ENCODE data around the gene KCNN4.
"Not testable (repeated sequence)": the region's sequence is repeated elsewhere in the genome, so short reads cannot be mapped to it uniquely, and the experiment has no call there.

Gene KCNN4

GRCh38 chr19:43780706-43781525, at the start of gene KCNN4:
Gene KCNN4 (minus strand): TSS chr19:43780973. CDS start chr19:43780861, 112 bp downstream.
- H3K4me3 ChIP-seq = peak within 1 kb of the TSS; percentile 15 to 47 (median 27)
- peak within 1 kb of the TSS in 20 of 21 experiments; percentile 18 to 86 (median 72) for H3K27ac ChIP-seq

- H3K27ac ChIP-seq = peak within 1 kb of the TSS in 18 of 21 experiments; percentile 32 to 81 (median 76)
- peak within 1 kb of the TSS; percentile 44 to 76 (median 61) for H3K4me3 ChIP-seq
Observed at GRCh38 chr19:43826787-43827754, 46.3 kb upstream of the KCNN4 start, which contains the start of gene ZNF283. Gene ZNF283 (plus strand): TSS chr19:43827321. CDS start chr19:43833505, 6,184 bp downstream.

DNA sequence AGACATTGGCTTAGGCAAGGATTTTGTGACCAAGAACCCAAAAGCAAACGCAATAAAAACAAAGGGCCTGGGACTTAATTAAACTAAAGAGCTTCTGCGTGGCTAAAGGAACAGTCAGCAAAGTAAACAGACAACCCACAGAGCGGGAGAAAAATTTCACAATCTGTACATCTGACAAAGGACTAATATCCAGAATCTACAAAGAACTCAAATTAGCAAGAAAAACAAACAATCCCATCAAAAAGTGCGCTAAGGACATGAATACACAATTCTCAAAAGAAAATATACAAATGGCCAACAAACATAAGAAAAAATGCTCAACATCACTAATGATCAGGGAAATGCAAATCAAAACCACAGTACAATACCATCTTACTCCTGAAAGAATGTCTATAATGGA, 43.8 kb upstream of the KCNN4 start:
- not testable (repeated sequence) for H3K27ac ChIP-seq, H3K4me3 ChIP-seq

GRCh38 chr19:43823856-43824255, 43.1 kb upstream of the KCNN4 start:
- H3K27ac ChIP-seq, H3K4me3 ChIP-seq: not testable (repeated sequence)

GRCh38 chr19:43820884-43821215, 40.1 kb upstream of the KCNN4 start:
- H3K27ac ChIP-seq = no peak overlapping the region
- H3K4me3 ChIP-seq = peak overlapping the region in 5 of 7 experiments; percentile 3 to 33 (median 26)

DNA sequence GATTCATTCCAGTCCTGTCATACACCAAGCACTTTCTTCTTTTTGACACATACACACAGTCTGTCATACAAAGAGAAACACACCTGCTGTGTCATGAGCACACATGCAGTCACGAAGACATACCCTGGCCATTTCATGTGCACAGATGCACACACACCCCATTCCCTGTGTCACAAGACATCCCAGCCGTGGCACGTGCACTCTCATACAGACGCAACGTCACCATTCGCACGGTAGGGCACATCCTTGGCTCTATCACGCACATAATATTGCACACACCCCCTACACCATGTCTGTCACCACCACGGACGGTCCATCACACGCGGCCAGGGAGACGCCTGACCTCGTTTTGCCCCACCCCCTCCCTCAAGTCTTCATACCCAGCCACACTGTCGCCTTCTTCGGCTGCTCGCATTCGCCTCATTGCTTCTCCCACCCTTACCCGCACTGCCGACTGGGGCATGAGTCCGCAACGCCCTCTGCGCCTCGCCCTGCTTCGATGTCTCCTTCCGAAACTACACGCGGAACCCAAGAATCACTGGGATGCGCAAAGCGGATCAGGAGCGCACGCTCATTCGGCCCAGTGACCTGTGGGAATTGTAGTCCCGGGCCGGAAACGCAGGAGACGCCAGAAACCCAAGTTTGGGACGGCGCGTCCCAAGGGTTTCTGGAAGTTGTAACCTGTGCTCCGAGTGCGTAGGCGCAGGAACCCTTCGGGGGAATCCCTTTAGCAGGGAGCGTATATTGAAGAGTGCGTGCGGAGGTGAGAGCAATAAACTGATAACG, 39.5 kb upstream of the KCNN4 start:
- peak overlapping the region in 6 of 7 experiments; percentile 2 to 33 (median 20) for H3K4me3 ChIP-seq
- no peak overlapping the region for H3K27ac ChIP-seq

DNA sequence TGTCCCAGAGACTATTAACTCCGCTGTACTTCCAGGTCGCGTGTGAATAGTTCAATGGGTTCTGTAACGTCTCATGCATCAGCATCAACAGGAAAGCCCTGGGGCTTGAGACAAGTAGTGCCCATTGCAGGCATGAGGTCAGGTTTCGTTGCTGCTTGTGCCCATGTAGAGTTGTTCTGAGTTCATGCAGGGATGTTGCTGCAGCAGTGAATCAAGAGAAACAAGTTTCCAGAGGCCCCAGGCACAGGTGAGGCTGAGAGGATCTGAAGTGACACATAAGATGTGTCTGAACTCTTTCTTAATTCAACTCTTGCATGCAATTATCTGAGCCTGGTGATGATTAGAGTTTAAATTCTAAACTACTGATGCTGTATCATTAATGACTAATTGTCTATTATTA, 37.7 kb upstream of the KCNN4 start:
- Histone ChIP-seq H3K4me3 (no peak overlapping the region), H3K27ac (peak overlapping the region in 1 of 21 experiments; percentile 43)

DNA sequence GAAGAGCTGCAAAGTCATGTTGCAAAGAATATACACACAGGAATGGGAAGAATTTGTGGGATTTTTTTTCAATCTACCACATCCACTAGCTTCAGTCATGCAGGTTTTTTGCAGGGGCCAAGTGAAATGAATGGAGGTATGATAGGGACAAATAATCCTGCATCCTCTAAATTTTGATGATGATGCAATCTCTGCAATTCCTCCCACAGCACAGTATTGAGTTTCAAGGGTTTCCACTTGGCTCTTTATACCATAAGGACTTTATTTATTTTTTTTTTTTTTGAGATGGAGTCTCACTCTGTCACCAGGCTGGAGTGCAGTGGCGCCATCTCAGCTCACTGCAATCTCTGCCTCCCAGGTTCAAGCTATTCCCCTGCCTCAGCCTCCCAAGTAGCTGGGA, 36.7 kb upstream of the KCNN4 start:
- not testable (repeated sequence) for H3K4me3 ChIP-seq, H3K27ac ChIP-seq

GRCh38 chr19:43814663-43815352, 34.0 kb upstream of the KCNN4 start:
- Histone ChIP-seq H3K4me3 (no peak overlapping the region), H3K27ac (no peak overlapping the region)

DNA sequence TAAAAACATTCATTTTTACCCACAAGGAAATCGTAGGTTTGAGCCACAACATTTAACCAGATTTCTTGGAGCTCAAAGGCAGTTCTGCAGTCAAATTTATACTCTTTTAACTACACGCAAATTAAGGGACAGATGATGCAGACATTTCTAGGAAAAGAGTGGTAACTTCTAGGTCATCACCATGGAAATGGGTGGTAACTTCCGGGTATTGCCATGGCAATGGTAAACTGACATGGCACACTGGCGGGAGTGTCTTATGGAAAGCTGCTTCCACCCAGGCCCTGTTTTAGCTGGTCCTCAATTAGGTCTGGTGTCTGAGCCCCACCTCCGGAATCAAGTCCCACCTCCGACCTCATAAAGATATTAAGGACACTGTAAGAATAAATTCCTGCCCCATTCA, 31.9 kb upstream of the KCNN4 start:
- H3K27ac ChIP-seq = no peak overlapping the region

GRCh38 chr19:43812259-43812658, 31.5 kb upstream of the KCNN4 start:
- Histone ChIP-seq H3K27ac (no peak overlapping the region), H3K4me3 (no peak overlapping the region)

More for the DNA sequence above, 31.9 kb upstream of the KCNN4 start:
- H3K4me3 ChIP-seq = no peak overlapping the region

DNA sequence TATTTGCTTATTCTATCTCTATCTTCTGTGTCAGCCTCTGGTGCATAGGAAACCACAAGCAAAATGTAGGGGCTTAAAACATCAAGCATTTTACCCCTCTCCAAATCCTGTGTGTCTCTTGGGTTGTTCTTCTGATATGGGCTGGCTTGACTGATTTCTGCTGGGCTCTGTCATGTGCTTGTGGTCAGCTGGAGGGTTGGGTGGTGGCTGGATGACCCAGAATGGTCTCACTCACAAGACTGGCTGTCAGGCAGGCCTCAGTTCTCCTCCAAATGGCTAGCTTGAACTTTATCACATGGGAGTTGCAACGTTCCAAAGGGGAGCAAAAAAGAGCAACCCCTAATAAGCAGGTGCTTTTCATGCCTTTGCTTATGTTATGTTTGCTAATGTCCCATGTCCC, 31.1 kb upstream of the KCNN4 start:
- Histone ChIP-seq H3K4me3 (no peak overlapping the region), H3K27ac (no peak overlapping the region)

DNA sequence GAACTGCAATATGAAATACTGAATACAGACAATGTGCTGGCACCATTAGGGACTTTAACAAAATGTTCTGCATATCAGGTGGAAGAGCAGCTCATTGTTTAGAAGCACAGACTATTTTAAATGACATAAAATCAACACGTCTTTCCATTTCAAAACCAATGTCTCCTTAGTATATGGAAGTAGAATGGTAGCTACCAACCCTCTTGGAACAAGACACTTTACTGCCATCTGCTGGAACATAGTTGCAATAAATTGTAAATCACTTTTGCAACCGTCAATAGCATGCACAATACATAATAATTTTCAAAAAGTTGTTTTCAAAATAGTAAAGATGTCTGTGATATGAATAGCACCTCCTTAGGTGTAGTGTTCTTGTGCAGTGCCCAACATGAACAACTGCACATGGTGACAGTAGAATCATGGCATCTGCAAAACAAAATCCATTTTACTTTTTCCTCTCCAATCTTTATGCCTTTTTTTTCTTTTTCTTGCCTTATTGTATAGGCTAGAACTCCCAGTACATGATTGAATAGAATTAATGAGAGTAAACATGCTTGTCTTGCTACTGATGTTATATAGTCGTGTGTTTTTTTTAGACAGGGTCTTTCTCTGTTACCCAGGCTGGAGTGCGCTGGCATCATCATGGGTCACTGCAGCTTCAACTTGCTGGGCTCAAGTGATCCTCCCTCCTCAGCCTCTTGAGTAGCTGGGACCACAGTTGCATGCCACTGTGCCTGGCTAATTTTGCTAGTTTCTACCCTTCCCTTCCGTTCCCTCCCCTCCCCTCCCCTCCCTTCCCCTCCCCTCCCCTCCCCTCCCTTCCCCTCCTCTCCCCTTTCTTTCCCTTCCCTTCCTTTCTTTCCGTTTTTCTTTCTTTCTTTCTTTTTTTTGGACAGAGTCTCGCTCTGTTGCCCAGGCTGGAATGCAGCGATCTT, 29.3 kb upstream of the KCNN4 start:
- Histone ChIP-seq H3K4me3 (no peak overlapping the region), H3K27ac (peak overlapping the region in 1 of 21 experiments; percentile 34)

DNA sequence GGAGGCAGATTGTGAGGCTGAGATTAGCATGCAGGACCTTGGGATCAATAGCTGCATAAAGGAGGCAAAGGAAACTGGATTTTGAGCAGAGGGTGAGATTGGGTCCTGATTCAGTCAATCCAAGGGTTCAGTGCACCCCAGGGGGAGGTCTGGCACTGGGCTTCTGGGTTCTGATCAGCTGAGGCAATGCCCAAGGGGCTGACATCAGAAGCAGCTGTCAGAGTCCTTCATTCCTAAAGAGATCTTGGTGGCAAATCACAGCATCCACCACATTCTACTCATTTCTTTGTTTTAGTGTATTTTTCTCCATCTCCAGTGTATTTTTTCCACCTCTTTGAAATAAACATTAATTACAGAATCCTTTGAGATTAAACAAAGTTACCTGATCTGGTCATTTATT, 26.9 kb upstream of the KCNN4 start:
- no peak overlapping the region for H3K27ac ChIP-seq
- no peak overlapping the region for H3K4me3 ChIP-seq

DNA sequence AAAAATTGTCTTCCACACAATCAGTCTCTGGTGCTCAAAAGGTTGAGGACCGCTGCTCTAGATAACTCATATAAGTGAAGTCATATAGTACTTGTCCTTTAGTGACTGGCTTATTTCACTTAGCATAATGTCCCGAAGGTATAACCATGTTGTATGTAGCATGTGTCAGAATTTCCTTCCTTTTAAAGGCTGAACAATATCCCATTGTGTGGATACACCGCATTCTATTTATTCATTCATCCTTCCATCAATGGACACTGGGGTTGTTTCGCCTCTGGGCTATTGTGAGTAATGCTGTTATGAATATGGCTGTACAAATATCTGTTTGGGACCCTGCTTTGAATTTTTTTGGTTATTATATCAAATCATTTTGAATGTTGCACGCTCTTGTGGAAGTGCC, 26.1 kb upstream of the KCNN4 start:
- Histone ChIP-seq H3K4me3 (no peak overlapping the region), H3K27ac (no peak overlapping the region)

DNA sequence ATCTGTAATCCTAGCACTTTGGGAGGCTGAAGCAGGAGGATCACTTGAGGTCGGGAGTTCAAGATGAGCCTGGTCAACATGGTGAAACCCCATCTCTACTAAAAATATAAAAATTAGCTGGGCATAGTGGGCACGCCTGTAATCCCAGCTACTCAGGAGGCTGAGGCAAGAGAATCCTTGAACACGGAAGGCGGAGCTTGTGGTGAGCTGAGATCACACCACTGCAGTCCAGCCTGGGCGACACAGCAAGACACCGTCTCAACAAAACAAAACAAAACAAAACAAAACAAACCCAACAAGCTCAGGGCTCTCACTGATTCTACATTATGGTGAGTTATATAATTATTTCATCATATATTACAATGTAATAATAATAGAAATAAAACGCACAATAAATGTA, 25.6 kb upstream of the KCNN4 start:
- peak overlapping the region in 1 of 21 experiments; percentile 26 for H3K27ac ChIP-seq

DNA sequence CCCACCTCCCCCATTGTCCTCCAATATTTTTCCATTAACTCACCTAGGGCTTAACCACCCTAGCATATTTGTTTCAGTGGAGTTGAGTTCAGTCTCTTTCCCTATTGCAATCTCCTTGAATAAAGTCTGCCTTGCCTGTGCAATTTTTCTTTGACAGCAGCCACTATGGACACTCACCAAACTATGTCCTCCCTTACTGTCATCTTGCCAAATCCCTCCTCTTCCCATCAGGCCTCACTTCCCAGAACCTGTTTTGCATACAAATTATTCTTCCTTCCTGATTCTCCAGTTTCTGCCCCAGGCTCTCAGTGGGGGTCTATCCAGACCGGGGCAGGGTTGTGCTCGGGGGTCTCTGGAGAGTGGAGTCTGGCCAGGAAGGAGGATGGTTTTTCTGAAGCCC, 23.7 kb upstream of the KCNN4 start:
- H3K27ac ChIP-seq = no peak overlapping the region

More for the DNA sequence above, 25.6 kb upstream of the KCNN4 start:
- not testable (repeated sequence) for H3K4me3 ChIP-seq

More for the DNA sequence above, 23.7 kb upstream of the KCNN4 start:
- no peak overlapping the region for H3K4me3 ChIP-seq
